ENCODE measurements around the gene SSC4D.

DNA sequence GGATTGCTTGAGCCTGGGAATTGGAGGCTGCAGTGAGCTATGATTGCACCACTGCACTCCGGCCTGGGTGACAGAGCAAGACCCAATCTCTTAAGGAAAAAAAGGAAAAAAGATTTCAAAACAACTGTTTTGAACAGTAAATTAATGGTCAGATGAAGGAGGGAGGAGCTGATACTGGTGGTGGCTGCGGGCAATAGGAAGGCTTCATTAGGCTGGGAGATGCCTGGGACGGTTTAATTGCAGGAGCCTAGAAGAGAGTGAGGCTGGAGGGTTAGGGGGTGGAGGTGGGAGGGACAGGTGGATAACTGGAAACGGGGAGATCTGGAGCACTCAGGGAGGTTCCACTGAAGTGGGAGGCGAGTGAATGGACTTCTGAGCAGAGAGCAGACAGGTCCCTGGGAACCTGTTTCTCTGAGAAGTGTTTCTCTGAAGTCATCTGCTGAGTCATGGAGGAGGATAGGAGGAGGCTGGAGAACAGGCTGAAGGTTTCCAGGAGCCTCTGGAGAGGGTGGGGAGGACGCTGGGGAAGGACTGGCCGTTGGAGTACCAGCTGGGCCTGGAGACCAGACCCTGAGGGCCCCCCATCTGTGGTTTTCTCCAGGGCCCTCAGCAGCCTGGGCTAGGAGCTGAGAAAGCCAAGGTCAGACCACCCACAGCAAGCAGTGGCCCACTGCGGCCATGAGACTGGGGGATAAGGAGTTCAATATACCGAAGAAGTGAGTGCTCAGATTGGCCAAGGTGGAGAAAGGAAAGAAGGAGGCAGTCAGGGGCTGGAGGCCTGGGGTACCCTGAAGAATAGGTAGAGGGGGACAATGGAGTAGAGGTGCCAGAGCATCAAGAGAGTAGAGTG, 36.3 kb downstream of the SSC4D start:
- TF ChIP-seq POLR2AphosphoS5 (IDR thresholded peaks at IDR 0.05; ENCODE audit: low read depth, low read length): no peak
- TF ChIP-seq, protein P1, sequence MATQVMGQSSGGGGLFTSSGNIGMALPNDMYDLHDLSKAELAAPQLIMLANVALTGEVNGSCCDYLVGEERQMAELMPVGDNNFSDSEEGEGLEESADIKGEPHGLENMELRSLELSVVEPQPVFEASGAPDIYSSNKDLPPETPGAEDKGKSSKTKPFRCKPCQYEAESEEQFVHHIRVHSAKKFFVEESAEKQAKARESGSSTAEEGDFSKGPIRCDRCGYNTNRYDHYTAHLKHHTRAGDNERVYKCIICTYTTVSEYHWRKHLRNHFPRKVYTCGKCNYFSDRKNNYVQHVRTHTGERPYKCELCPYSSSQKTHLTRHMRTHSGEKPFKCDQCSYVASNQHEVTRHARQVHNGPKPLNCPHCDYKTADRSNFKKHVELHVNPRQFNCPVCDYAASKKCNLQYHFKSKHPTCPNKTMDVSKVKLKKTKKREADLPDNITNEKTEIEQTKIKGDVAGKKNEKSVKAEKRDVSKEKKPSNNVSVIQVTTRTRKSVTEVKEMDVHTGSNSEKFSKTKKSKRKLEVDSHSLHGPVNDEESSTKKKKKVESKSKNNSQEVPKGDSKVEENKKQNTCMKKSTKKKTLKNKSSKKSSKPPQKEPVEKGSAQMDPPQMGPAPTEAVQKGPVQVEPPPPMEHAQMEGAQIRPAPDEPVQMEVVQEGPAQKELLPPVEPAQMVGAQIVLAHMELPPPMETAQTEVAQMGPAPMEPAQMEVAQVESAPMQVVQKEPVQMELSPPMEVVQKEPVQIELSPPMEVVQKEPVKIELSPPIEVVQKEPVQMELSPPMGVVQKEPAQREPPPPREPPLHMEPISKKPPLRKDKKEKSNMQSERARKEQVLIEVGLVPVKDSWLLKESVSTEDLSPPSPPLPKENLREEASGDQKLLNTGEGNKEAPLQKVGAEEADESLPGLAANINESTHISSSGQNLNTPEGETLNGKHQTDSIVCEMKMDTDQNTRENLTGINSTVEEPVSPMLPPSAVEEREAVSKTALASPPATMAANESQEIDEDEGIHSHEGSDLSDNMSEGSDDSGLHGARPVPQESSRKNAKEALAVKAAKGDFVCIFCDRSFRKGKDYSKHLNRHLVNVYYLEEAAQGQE (IDR thresholded peaks at IDR 0.05; ENCODE audit: insufficient read depth in 1 of 2, low read depth in 2 of 2, low read length in 2 of 2): no peak
